GM21825 (cell line): ENCODE results near the gene SYT13.
"Not testable (repeated sequence)": the region's sequence is repeated elsewhere in the genome, so short reads cannot be mapped to it uniquely, and the experiment has no call there.

Experiments used
- ATAC-seq: cut with Tn5 transposase; IDR thresholded peaks from one replicate; pipeline ENCODE4 v1.9.1; 2021; ENCODE audit warnings: mild to moderate bottlenecking, moderate library complexity; ENCODE audit not compliant: unreplicated experiment

The SYT13 gene

DNA sequence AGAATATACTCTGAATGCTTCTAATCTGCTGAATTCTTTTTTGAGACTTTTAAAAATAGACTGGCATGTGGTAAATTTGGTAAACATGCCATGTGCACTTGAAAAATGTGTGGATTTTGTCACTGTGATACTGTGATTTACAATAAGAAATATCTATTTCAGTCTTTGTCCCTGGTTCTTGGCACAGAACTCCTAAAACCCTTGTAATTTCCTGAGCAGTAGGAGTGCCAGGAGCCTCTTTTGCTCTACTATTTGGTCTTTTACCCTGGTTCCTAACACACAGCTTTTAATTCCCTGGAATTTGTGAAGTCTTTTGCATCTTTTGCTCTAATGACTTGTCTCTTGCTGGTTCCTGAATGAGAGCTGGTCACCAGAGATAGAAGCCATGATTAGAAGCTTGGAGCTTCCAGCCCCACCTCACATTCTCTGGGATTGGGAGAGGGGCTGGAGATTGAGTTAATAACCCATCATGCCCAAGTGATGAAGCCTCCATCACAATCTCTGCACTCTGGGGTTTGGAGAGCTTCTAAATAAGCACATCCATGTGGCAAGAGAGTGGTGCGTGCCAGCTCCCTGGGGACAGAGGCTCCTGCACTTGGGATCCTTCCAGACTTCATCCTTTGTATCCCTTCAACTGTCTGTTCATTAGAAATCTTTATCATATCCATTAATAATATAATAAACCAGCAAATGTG lies 27.2 kb upstream of the SYT13 start:
- ATAC-seq: no peak

GRCh38 chr11:45305874-45306623 lies 19.9 kb upstream of the SYT13 start:
- no peak for ATAC-seq

- no peak for ATAC-seq
Observed at GRCh38 chr11:45304992-45305335, 18.8 kb upstream of the SYT13 start.

- no peak for ATAC-seq
Observed at GRCh38 chr11:45304111-45304991, 18.2 kb upstream of the SYT13 start.

DNA sequence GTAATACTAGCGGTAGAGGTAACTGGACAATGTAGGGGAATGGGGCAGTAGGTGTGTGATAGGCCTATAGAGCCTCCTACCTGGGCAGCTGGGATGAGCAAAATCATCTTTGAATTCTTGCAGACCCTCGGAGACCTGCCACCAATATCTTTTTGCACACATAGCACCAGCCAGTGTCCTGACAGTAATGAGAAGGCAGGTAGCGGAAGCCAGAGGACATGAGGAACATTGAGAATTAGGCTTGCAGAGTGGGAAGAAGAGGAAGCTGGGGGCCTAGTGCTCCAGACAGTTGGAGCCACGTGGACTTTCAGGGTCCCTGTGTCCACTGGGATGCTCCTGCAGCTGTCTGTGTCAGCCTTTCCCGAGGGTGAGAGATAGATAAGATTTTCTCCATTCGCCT lies 17.2 kb upstream of the SYT13 start:
- no peak for ATAC-seq

DNA sequence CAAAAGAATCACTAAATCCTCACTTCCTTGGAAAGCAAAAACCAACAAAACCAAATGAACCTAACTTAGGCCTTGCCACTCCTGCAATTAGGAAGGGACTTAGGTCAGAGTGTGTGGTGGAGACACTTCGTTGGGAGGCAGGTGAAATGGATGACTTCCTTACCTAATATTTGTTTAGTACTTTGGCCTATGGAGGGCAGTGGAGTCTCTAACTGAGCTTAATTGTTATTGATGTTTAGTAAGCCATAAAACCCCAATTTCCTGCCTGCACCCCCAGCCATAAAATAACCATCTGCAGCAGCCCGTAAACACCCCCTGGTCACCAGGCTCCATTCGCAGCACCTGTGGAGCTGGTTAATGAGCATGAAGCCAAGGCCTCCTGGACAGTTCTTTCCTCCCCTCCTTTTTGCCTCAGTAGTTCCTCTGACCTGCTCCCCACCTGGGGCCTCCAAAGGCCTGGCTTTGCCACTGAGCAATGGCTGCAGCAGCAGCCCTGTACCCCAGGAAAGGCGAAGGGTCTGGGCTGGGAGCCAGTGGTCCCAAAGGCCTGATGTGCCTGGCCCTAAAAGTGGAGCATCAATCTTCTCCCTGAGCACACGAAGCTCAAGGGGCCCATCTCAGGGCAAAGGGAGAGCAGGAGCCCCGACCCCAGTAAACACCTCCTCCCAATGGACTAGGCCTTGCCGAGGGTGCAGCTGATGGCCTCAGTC lies 15.6 kb upstream of the SYT13 start:
- ATAC-seq: no peak

DNA sequence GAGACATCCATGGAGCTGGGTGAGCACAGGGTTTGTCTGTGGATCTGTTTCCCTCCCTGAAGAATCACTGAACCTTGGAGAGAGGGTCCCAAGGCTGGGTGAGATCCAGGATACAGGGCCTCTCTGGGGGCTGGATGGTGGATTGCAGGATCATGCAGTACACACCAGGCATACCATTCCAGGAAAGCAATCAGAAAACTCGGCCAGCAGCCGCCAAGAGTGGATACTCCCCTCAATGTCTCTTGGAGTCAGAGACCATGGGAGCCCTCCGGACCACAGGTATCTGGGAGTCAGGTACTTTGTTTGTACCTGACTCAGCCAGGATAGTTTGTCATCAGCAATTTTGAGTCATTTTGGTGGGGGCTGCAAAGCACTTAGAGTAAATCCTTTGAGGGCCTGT lies 14.6 kb upstream of the SYT13 start:
- ATAC-seq: no peak

DNA sequence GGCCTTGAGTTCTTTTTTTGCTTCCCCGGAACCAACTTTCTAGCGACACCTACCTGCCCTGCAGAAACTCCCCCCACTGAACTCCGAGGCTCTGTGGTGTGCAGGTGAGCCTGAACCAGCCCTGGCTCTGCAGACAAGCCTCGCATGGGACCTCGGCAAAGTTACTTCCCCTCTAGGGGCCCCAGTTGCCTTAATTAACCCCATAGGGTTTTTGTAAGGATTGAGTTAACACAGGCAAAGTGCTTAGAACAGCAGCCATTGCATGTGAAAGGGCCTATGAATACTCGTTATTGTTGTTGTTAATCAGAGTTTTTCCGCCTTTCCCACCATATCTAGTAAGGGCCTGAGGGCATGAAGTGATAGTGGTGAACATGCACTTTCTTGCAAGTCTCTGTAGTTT lies 12.6 kb upstream of the SYT13 start:
- ATAC-seq: no peak

DNA sequence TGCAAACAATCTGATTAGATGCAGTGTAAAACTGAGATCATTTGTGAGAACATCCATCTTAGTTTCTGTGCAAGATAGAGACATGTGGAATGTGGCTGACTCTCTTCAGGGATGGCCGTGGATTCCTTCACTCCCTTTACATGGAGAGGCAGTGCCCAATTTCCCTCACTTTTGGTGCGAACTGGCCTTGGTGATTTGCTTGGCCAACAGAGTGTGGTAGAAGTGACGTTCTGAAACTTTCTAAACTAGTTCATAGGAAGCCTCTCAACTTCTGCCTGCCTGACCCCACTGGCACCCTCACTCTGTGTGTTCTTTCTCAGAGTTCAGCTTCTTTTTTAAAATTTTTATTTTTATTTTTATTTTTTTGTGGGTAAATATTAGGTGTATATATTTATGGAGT lies 9.9 kb upstream of the SYT13 start:
- no peak for ATAC-seq

- no peak for ATAC-seq
Observed at GRCh38 chr11:45294499-45294898, 8.4 kb upstream of the SYT13 start.

- ATAC-seq: not testable (repeated sequence)
Observed at GRCh38 chr11:45293566-45294192, 7.5 kb upstream of the SYT13 start.

DNA sequence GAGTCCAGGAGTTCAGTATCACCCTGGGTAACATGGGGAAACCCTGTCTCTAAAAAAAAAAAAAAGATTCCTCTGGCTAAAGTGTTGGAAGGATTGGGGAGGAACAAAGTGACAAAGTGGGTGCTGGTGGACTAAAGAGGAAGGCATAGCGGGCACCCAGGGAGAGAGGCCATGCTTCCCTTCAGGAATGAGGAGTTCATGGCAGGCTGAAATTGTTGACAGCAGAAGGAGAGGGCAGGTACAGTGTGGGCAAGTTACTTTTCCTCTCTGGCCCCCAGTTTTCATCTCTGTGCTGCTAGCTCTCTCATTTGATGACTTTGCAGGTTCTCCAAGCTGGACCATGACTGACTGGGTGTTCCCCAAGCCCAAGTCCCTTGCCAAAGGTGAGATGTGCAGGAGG lies 4.4 kb upstream of the SYT13 start:
- ATAC-seq: no peak

DNA sequence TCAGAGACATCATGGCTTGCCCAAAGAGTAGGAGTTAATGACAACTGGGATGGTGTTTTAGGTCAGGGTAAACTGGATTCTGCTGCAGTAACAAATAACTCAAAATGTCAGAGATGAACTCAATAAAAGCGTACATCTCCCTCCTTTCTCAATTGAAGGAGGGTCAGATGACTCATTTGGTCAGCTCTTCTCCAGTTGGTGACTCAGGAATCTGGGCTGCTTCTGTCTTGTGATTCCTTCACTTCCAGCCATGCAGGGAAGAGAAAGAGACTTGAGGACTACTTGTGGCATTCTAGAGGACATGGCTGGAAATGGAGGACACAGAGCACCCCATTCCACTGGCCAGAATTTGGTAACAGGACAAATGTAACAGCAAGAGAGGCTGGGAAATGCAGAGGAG lies 3.2 kb upstream of the SYT13 start:
- ATAC-seq: no peak

GRCh38 chr11:45288339-45288738 lies 2.2 kb upstream of the SYT13 start:
- ATAC-seq: no peak

DNA sequence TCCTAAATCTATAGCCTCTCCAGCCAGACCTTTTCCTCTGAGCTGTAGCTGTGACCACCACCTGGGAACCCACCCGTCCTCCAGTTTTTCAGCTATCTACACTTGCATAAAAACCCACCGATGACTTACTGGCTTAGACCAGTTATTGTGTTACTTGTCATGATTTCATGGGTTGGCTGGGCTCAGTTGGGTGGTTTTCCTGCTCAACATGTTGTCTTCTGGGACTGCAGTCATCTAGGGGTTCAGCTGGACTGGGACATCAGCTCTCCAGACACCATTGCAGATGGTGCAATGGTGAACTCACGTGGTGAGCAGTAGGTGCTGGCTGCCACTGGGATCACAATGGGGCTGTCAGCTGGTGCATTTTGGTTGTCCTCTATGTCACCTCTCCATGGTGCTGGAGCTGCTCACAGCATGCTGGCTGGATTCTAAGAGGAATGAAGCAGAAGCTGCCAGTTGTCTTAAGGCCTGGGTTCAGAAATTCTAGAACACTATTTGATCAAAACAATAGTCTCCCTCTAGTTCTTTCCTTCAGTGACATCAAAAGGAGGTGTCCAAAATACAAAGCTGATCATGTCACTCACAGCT lies 1.3 kb upstream of the SYT13 start:
- ATAC-seq: no peak

DNA sequence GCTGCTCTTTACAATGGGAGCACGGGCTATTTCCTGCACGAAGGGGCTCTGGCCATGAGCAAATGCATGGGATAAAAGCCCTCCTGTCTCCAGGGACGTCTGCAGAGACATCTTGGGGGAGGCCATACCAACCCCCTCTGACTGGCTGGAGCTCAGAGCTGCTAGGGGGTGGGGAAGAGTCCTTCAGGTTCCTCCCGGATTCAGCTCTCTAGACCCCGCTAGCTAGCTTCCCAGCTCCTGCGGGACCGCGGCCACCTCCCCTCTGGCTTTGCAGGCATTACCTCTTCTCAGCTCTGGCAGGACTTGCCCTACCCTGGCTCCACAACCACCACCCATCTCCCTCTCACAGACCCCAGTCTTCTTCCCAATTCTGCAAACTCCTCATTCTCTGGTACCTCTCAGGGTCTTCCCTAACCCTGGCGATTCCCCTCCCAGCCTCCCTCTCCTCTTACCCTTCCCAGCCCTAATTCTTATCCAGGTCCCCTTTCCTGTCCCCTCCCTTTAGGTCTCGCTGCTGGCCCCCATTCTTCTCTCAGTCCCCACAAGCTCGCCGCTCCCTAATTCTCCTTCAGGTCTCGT lies 802 bp downstream of the SYT13 start:
- ATAC-seq: no peak

GRCh38 chr11:45282081-45282480 lies 4.1 kb downstream of the SYT13 start:
- ATAC-seq: no peak

DNA sequence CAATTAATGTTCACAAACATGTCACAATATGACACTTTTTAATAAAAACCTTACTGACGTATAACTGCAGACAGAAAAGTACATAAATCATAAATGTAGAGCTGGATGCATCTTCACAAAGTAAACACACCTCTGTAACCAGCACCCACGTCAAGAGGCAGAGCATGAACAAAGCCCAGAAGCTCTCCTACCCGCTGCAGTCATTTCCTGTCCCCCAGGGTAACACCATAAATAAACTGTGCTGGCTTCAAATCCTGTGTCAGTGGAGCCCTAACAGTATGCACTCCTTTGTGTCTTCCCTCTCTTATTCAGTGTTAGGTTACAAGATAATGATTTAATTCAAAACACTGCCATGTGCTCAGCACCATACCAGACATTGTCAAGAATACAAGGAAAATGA lies 5.7 kb downstream of the SYT13 start:
- ATAC-seq: peak; percentile 60

DNA sequence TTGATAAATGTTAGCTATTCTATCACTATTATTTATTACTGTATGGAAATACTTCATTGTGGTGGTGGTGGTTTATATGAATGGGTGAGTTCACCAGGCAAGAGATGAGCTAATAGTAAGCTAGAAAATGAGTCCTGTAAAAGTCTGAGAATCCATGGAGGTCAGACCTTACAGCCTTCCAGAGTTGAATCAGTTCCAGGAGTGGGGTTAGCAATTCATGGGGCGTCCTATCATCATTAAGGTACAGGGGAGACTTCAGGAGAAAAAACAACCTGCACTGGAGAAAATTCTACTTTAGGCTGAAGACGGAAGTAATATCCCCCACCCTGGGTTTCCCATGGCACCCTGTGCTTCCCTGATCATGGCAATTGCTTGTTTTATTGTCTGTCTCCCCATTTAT lies 6.5 kb downstream of the SYT13 start:
- no peak for ATAC-seq

GRCh38 chr11:45278714-45279113 lies 7.4 kb downstream of the SYT13 start:
- no peak for ATAC-seq
